Activated CD4-positive, alpha-beta T cell treated with anti-CD3 and anti-CD28 coated beads for 48 hours (primary cell): ENCODE data around the gene C19orf33.

Experiments
- DNase-seq: peaks from one replicate; pipeline ENCODE4 v3.0.0-alpha.2; 2020

The C19orf33 gene

DNA sequence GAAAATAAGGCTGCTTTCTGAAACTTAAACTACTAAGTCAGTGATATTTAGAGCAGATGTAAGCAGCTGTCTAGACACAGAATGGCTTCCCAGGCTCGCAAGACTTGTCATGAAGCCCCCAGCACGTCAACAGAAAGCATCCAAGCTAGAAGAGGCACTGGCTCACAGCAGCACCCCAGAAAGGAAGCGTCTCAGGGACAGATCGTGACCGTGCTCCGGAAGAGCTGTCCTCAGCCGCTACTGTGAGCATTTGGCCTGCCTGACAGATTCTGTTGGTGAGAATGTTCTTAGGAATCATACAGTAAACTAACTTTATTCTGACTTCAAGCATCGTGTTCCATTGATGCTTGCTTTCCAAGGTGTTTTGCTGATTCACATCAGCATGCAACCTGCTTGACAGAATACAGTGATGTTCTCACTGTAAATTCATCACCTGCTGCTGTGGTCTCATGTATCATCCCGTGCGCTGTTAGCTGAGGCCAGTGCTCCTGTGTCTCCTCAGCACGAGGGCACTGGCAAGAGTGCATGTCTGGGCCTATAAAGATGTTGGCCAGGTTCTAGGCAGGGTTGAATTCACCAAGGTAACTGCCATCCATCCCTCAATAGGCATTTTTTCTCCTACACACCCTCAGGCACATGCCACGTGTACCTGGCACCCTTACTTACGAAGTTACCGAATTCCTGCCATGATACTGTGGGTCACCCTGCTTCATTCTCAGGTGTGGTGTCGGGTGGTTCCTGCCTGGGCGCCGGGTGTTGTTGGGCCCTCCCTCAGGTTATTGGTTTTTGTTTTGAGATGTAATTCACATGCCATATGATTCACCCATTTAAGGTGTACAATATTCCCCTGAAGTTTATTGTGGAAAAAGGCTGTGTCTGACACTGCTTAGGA is 23.8 kb upstream of the C19orf33 start:
- no peak for DNase-seq

DNA sequence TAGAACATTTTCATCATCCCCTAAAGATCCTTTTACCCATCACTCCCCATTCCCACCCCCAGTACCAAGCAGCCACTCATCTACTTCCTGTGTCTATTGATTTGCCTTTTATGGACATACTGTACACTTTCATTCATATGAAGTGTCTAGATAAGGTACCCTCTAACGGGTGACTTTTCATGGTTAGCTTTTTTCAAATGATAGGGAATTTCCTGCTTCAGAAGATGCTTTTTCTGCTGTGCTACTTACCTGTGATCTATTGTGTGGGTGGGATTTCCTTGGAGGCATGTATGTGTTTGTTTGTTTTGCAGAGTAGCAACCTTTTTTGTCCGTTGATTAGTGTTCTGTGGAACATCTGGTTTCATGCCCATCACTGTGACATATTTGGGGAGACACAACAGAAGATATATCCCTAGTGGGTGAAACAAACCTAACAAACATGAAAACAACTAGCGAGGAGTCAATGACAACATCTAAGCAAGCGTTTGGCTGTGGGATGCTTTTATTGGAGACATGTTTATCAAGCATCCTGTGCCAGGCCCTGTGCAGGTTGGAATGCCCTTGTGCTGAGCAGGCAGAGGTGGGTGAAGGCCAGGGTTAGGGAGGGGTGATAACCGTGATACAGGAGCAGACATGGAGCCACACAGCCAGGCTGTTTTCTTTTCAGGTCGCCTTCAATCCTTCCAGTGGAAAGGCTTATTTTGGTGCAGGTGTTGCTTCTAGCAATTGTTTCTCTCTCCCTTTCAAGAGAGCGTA is 22.1 kb upstream of the C19orf33 start:
- no peak for DNase-seq

DNA sequence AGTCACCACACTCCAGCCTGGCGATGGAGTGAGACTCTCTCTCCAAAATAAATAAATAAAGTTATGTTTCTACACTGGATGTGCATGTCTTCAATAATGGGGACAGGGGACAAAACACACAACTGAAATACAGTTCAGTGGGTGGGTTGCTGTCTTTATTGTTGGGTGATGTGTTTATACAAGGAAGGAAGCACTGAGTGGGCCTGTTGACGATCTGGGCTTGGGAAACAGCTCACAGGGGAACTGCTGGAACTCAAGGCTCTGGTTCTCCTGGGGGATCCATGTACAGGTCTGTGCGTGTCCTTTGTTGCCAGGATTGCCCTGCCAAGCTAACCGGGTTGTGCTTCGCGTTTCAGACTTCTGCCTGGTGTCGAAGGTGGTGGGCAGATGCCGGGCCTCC is 20.8 kb upstream of the C19orf33 start:
- DNase-seq, result no peak

DNA sequence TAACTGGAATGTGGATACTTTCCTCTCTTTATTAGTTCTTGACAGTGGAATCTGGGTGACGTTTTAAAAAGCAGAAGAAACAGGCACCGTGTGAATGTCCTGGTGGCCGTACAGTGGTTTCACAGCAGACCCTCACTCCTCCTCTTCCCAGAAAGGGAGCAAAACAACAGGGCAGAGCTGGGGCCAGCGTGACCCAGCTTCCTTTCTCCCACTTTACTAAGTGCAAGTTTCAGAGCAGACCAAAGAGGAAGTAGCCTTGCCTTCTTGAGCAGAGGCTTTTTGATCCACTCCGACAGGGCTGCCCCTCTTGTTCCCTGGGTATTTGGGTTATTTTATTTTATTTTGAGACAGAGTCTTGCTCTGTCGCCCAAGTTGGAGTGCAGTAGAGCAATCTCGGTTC is 19.6 kb upstream of the C19orf33 start:
- no peak for DNase-seq

DNA sequence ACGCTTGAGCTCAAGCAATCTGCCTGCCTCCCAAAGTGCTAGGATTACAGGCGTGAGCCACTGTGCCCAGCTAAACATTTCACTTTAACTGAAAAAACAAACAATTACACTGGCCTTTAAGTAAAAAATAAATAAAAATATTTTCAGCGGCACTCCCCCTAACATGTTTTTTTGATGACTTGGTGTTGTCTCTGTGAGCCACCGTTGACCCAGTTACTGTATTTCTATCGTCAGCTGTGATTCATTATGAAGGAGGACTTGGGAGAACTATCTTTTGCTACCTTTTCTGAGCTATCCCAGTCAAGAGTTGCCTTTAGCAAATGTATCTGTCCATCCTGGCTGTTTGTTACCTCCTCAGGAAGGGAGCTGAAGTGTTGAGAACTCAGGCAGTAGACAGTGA is 18.5 kb upstream of the C19orf33 start:
- no peak for DNase-seq

DNA sequence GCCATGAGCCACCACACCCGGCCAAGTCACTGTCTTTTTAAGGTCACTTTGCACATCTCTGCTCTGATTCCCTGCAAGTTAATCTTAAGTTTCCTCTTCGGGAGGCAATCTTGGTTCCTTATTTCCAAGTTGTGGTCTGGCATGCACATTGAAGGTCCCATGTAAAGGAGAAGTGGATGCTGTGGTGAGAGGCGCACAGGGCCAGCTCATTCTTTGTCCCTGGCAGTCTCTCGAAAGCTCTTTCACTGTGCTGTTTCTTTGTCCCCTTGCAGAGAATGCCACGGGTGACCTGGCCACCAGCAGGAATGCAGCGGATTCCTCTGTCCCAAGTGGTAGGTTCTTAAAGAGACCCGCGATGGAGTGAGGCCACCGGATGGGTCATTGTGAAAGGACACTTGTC is 16.4 kb upstream of the C19orf33 start:
- DNase-seq, result no peak

DNA sequence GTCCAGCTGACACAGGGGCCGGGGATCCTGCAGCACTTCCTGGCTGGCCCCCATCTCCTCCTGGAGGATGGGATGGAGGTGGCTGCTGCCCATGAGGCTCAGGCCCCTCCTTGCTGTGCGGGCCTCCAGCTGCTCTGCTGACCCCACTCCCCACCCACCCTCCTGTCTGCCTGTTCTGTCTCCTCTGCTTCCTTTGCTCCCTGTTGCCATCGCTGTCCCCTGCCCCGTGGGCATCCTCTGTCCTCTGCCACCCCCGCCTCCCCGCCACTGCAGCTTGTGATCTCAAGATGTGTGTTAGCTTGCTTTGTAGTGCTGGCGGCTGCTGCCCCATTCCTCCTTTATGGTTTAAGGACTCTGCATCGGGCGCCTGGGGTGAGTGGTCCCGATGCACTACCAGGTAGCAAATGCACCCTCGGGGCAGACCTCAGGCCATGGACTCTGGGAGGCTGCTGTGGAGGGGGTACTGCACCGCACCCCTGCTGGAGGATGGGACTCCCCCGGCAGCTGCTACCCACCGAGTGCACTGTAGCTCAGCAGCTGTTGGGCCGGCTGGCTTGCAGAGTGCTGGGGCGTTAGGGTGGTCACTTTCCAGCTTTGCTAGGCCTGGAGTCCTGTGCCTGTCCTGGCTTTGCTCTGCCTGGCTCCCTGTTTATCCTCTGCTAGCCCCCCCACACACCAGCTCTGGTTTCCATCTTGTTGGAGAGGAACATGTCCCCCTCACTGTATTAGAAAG is 15.8 kb upstream of the C19orf33 start:
- DNase-seq, result no peak

DNA sequence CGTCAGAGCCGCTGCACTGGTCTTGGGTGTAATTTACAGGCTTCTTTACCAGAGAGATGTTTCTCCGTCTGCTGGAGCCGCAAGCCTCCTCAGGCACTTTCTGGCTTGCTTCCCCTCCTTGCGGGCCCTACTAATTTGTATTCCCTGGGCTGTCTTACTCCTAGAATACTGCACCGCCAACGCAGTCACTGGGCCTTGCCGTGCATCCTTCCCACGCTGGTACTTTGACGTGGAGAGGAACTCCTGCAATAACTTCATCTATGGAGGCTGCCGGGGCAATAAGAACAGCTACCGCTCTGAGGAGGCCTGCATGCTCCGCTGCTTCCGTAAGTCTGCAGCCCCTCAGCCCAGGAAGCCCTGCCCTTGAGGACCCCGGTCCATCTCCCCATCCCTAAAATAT is 14.1 kb upstream of the C19orf33 start:
- no peak for DNase-seq

DNA sequence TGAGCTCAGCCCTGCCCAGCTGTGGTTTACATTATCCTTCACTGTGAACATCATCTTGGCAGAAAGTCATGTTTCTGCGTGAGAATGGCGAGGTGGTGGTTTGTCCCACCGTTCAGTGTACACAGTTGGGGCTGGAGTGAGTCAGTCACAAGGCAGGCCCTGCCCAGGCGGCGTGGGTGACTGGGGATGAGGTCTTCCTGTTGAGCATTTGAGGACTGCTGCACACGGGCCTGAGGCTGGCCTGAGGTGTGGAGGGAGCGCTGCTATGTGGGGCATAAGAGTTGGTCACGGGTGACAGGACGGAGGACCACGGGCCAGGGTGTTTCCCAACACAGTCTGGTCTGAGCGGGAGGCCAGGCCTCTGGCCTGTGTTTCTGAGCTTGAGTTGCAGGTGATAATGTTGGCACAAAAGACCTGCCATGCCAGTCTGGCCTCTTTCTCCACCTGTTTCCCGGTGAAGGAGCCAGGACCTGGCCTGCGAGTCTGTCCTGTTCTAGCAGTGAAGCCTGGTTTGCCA is 13.4 kb upstream of the C19orf33 start:
- DNase-seq, result no peak

DNA sequence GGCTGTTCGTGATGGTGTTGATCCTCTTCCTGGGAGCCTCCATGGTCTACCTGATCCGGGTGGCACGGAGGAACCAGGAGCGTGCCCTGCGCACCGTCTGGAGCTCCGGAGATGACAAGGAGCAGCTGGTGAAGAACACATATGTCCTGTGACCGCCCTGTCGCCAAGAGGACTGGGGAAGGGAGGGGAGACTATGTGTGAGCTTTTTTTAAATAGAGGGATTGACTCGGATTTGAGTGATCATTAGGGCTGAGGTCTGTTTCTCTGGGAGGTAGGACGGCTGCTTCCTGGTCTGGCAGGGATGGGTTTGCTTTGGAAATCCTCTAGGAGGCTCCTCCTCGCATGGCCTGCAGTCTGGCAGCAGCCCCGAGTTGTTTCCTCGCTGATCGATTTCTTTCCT is 12.2 kb upstream of the C19orf33 start:
- no peak for DNase-seq

DNA sequence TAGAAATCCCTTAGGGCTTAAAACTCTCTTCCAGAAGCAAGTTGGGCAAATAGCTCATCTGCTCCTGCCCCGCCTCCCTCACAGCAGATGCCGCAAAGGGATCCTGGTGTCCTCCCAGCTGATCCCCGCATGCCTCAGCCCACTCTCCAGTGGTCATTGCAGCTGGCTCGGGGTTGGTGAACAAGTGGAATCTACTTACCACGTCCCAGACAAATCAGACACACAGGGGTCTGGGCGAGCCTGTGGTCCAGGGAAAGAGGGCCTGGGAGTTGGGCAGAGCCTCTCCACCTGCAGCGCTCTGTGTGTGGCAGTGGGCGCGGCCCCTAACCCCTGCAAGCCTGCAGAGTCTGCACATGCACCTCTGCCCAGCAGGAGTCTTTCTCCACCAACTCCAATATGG is 10.8 kb upstream of the C19orf33 start:
- DNase-seq, result no peak

DNA sequence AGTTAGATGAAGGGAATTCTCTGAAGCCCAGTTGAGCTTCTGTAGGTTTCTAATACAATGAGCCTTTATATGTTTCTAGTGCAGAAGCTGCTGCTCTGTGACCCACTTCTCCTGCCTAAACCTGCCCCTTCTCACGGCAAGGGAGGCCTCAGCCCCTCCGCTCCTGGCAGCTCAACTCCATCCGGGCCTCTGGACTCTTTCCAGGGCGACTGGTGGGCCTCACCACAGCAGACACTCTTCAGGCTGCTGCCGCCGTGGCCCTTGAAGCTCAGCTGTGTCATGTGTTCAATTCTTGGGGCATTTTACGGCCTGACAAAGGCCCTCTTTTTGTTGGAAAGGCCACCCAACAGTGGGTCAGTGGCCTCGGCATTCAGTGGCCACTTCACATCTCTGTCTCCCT is 10.0 kb upstream of the C19orf33 start:
- no peak for DNase-seq

DNA sequence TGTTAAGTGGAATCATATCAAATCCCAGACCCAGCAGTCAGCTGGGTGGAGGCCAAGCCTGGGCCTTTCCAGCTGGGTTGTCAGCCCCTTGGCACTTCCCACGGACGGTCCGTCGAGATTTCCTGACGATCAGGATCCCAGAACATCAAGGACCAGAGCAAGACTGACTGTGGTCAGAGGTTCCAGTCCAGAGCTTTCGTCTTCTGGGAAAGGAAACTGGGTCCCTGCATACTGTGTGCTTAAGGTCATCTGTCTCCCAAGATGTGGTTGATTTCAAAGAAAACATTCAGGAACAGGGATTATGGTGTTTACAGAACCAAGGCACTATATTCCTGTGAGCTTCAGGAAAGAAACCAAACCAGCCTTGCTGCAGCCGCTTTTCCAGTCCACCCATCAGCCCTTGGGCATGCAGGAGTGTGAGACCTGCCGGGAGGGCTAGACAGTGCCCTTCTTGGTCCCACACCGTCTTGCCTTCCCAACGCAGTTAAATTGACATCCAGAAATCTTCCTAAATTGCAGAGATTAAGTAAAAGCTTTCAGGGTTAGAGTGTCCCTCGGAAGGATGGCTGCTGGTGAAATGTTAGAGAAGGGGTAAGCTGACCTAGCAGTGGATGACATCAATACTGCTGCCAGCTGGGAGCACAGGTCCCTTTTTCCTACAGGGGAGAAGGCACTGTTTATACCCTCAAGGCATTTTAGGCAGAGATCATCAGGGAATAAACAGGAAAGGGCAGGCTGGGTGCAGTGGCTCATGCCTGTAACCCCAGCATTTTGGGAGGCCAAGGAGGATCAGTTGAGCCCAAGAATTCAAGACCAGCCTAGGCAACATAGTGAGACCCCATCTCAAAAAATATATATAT is 5.0 kb upstream of the C19orf33 start:
- no peak for DNase-seq

DNA sequence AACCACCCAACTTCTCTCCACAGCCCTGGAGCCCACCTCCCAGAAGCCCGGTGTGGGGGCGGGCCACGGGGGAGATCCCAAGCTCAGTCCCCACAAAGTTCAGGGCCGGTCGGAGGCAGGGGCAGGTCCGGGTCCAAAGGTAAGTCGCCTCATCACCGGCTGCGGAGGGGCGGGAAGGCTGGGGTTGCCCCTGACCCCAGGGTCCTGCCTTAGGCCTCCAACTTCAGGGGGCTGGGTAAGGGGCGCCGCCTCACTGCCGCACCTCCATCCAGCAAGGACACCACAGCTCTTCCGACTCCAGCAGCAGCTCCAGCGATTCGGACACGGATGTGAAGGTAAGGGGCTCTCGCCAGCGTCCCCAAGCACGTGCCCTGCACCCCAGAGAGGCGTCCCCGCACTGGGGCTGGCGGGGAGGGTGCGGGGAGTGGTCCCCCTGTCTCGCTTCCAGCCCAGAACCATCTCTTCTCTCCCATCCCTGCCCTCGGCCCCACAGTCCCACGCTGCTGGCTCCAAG is 358 bp downstream of the C19orf33 start:
- DNase-seq, result no peak

DNA sequence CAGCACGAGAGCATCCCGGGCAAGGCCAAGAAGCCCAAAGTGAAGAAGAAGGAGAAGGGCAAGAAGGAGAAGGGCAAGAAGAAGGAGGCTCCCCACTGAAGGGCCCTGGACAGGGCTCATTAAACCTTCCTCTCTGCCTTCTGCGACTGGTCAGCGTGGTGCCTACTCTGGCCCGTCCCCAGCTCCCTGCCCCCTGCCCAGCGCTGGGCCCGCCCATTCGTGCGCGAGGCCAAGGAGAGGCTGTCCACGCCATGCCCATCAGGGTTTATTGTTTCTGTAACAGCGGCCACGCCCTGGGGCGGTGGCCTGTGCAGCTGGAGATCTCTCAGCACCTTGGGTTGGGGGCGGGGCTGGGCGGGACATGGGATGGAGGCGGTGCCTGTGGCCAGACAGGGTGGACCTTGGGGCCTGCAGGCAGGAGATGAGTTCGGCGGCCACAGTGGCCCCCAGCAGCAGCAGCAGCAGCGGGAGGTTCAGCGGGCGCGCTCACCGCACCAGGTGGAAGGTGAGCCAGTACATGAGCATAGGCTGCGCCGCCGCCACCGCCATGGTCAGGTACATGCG is 897 bp downstream of the C19orf33 start:
- no peak for DNase-seq

DNA sequence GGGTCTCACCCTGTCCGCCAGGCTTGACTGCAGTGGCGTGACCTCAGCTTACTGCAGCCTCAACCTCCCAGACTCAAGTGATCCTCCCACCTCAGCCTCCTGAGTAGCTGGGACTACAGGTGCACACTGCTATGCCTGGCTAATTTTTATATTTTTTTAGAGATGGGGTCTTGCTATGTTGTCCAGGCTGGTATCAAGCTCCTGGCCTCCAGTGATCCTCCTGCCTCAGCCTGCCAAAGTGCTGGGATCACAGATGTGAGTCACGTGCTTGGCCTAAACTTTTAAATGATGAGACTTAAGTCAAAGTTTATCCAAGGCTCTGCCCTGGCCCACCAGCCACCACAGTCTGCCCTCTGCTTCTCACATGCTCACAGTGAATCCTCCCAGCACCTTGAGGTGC is 2.2 kb downstream of the C19orf33 start:
- DNase-seq, result no peak

DNA sequence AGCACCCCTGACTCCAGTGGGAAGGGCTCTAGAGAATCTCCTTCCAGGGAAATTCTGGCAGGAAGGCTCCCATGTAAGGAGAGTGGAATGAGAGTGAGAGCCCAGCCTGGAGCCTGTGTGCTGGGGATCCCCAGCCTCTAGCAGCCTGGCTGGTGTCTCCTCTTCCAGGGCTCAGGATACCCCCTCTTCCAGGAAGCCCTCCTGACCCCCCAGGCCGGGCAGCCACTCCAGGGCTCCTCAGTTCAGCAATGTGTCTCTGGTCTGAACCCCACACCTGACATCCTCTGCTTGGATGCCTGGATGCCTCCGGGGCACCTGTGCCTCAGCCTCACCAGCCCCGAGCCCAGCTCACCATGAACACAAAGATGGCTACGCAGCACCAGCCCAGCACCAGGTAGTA is 3.0 kb downstream of the C19orf33 start:
- DNase-seq, result no peak

DNA sequence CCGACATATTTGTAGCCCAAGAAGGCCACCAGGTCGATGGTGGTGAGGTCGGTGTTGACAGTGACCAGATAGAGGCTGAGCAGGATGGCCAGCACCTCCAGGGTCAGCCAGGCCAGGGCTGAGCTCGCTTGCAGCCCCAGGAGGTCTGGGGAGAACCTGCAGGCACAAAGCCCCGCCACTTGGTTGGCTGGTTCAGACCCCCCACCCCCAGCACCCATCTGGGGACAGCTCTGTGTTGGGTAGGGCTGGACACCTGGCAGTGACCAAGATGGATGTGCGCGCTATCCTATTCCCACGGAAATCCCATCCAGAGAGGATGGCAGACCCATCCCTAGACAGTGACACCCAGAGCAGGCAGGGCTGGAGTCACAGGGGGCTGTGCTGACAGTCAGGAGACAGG is 3.5 kb downstream of the C19orf33 start:
- DNase-seq, result no peak

DNA sequence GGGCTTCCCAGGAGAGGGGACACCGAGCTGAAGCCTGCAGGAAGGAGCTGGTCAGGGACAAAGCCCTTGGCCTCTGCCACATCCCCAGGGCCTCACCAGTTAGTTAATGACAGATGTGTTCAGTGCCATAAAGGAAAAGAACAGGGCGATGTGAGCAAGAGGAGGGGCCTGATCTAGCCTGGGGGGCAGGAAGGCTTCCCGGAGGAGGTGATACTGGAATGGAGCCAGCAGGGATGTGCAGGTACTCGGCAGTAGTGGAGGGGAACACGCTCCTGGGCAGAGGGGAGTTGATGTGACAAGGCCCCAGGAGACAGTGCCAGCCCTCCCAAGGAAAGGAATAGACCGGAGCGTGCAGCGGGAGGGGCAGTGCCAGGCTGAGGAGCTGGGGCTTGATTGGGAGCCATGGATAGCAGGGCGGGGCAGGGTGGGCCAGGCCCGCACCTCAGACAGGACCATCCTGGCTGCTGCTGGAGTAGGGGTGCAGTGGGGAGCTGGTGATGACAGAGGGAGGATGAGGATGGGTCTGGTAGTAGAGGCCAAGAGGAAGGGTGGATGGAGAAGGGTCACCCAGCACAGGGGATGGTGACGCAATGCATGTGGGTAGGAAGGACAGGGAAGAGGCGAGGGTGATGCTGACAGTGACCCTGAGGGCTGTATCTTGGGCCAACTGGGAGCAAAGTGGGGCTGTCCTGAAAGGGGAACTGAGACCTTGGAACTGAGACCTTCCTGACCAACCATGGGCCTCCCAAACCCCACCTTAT is 4.1 kb downstream of the C19orf33 start:
- DNase-seq, result no peak

DNA sequence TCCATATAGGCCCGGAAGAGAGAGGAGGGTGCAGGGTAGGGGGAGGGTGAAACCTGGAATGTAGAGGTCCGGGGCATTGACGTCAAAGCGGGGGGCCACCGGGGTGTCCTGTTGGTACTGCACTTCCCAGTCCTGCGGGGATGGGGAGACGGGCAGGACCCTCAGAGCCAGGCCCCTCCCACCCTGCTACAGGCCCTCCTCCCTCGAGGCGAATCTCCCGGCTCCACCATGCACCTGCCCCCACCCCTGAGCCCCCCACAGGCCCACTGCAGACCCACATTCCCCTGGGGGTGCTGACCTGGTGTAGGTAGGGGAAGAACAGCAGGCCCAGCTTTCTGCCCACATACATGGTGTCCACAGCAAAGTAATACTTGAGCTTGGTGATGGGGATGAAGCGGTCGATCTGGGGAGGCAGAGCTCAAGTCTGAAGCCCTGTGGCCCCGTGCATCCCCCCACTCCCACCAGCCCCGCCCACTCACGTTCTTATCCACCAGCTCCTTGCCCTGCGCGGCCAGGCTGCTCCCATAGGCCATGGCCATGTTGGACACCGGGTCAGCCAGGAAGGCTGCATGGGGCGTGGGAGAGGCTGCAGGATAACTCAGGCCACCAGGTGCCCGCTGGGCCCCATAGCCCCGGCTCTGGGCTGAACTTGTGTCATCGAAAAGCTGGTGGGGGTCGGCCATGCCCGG is 5.0 kb downstream of the C19orf33 start:
- DNase-seq, result no peak
